ENCODE measurements around the gene LTB4R. TPM values are rescaled to one million over a fixed set of nuclear protein-coding genes. Genes with fewer than 3 reads are reported as not detected.
A peak's percentile ranks its signal among the peaks of the same experiment; 100 is the strongest.

Gene LTB4R
- total and polyA plus RNA-seq, 2 donors from 2014 or later, result 4.6 to 9.3 TPM

- no peaks in the 10 kb centered on the region for H3K27me3 ChIP-seq (ENCODE audit: control insufficient read depth, insufficient read depth, low read length)
- FAIRE-seq (no peak), DNase-seq (no peak)
- peaks cover 14 to 56% (median 40%) of the 10 kb centered on the region in 3 donors for H3K36me3 ChIP-seq (ENCODE audit: control insufficient read depth in 2 of 3, insufficient read depth in 3 of 3, low read length in 3 of 3)
- H3K27ac ChIP-seq (ENCODE audit: low read depth in 2 of 2, low read length in 2 of 2), result no peak overlapping the region
- H3K9me3 ChIP-seq (ENCODE audit: control insufficient read depth in 2 of 3, insufficient read depth in 1 of 3, low read length in 3 of 3), result no peaks in the 10 kb centered on the region
- H3K4me1 ChIP-seq (ENCODE audit: control insufficient read depth in 2 of 3, insufficient read depth in 2 of 3, low read depth in 1 of 3, low read length in 3 of 3), result peaks cover 0 to 17% (median 8%) of the 10 kb centered on the region in 3 donors
- H3K4me3 ChIP-seq (ENCODE audit: low read length in 3 of 3), result peak overlapping the region; percentile 71 to 95 (median 92)
- H3K9ac ChIP-seq (ENCODE audit: low read length in 3 of 3), result peak overlapping the region; percentile 75 to 86 (median 83)
- TF ChIP-seq, protein P1, sequence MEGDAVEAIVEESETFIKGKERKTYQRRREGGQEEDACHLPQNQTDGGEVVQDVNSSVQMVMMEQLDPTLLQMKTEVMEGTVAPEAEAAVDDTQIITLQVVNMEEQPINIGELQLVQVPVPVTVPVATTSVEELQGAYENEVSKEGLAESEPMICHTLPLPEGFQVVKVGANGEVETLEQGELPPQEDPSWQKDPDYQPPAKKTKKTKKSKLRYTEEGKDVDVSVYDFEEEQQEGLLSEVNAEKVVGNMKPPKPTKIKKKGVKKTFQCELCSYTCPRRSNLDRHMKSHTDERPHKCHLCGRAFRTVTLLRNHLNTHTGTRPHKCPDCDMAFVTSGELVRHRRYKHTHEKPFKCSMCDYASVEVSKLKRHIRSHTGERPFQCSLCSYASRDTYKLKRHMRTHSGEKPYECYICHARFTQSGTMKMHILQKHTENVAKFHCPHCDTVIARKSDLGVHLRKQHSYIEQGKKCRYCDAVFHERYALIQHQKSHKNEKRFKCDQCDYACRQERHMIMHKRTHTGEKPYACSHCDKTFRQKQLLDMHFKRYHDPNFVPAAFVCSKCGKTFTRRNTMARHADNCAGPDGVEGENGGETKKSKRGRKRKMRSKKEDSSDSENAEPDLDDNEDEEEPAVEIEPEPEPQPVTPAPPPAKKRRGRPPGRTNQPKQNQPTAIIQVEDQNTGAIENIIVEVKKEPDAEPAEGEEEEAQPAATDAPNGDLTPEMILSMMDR (IDR thresholded peaks at IDR 0.05; ENCODE audit: borderline replicate concordance, extremely low read depth, insufficient read depth), result no peak
- intact Hi-C loops (cut with DNase I), result loop anchor here (10.0 kb wide), 1 partner anchor 46 kb away; no protein-coding TSS in a partner anchor
These were observed 10.8 kb upstream of the LTB4R start for GRCh38 chr14:24300326-24300980.

GRCh38 chr14:24304019-24304387 is 7.3 kb upstream of the LTB4R start:
- intact Hi-C loops (cut with DNase I), result loop anchor here (10.0 kb wide), 1 partner anchor 49 kb away; no protein-coding TSS in a partner anchor
- Histone ChIP-seq H3K27ac (ENCODE audit: low read depth in 2 of 2, low read length in 2 of 2) (no peak overlapping the region), H3K36me3 (ENCODE audit: control insufficient read depth in 2 of 3, insufficient read depth in 3 of 3, low read length in 3 of 3) (peaks cover 8 to 58% (median 36%) of the 10 kb centered on the region in 3 donors), H3K4me3 (ENCODE audit: low read length in 3 of 3) (no peak overlapping the region), H3K27me3 (ENCODE audit: control insufficient read depth, insufficient read depth, low read length) (no peaks in the 10 kb centered on the region), H3K4me1 (ENCODE audit: control insufficient read depth in 2 of 3, insufficient read depth in 2 of 3, low read depth in 1 of 3, low read length in 3 of 3) (peaks cover 0 to 23% (median 13%) of the 10 kb centered on the region in 3 donors), H3K9ac (ENCODE audit: low read length in 3 of 3) (no peak overlapping the region), H3K9me3 (ENCODE audit: control insufficient read depth in 2 of 3, insufficient read depth in 1 of 3, low read length in 3 of 3) (no peaks in the 10 kb centered on the region)
- TF ChIP-seq, protein P1 (IDR thresholded peaks at IDR 0.05; ENCODE audit: borderline replicate concordance, extremely low read depth, insufficient read depth), result no peak
- DNase-seq (no peak), FAIRE-seq (no peak)

GRCh38 chr14:24307156-24307574 is 4.1 kb upstream of the LTB4R start:
- no peaks in the 10 kb centered on the region for H3K9me3 ChIP-seq (ENCODE audit: control insufficient read depth in 2 of 3, insufficient read depth in 1 of 3, low read length in 3 of 3)
- H3K9ac ChIP-seq (ENCODE audit: low read length in 3 of 3), result peak overlapping the region in 1 of 3 donors; percentile 60
- H3K27ac ChIP-seq (ENCODE audit: low read depth in 2 of 2, low read length in 2 of 2), result peak overlapping the region; percentile 71 to 79
- FAIRE-seq, result no peak
- peak overlapping the region in 2 of 3 donors; percentile 57 to 60 for H3K4me3 ChIP-seq (ENCODE audit: low read length in 3 of 3)
- no peaks in the 10 kb centered on the region for H3K27me3 ChIP-seq (ENCODE audit: control insufficient read depth, insufficient read depth, low read length)
- H3K36me3 ChIP-seq (ENCODE audit: control insufficient read depth in 2 of 3, insufficient read depth in 3 of 3, low read length in 3 of 3), result peaks cover 7 to 48% (median 32%) of the 10 kb centered on the region in 3 donors
- DNase-seq, result no peak
- intact Hi-C loops (cut with DNase I), result loop anchor here (10.0 kb wide), 1 partner anchor 52 kb away; no protein-coding TSS in a partner anchor
- TF ChIP-seq, protein P1 (IDR thresholded peaks at IDR 0.05; ENCODE audit: borderline replicate concordance, extremely low read depth, insufficient read depth), result no peak
- peaks cover 0 to 31% (median 22%) of the 10 kb centered on the region in 3 donors for H3K4me1 ChIP-seq (ENCODE audit: control insufficient read depth in 2 of 3, insufficient read depth in 2 of 3, low read depth in 1 of 3, low read length in 3 of 3)
